NCI-H510A (cell line): ENCODE data around the gene VSIG2.
"Not testable (repeated sequence)": the region's sequence is repeated elsewhere in the genome, so short reads cannot be mapped to it uniquely, and the experiment has no call there.

ENCODE experiments used
- DNase-seq: peaks from one replicate; lab custom pipeline; 2025; lab: John Stamatoyannopoulos, UW

VSIG2 gene, protein sequence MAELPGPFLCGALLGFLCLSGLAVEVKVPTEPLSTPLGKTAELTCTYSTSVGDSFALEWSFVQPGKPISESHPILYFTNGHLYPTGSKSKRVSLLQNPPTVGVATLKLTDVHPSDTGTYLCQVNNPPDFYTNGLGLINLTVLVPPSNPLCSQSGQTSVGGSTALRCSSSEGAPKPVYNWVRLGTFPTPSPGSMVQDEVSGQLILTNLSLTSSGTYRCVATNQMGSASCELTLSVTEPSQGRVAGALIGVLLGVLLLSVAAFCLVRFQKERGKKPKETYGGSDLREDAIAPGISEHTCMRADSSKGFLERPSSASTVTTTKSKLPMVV

DNA sequence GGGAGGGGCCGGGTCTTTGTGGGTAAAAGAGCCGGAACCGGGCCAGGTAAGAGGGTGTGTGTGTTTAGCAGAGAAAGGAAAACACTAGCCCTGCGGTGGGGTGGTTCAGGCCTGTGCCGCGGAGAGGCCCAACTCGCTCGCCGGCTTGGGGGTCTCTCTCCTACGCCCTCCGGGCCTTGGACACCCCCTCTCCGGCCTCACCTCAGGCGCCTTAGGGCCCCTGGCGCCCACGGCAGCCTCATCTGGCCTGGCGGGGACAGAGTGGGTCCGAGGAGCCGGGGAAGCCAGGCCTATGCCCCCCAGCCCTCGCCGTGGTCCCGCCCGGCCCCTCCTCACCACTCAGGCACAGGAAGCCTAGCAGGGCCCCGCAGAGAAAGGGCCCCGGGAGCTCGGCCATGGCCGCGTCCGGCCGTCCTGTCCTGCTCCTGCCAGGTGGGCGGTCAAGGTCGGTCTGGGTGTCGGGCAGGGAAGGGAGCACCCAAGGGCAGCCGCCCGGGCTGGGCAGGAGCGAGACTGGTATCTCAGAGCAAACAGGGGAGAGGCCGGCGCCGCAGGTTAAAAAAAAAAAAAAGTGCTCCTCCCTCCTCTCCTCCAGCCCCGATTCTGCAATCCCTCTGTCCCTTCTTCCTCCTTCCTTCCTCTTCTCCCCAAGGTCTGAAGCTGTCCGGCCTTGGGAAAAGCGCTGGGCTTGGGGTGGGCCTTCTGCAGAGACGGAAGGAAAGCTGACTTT is at the start of gene VSIG2:
Gene VSIG2 (minus strand): TSS at position 515 of the 730 bp plus-strand sequence. CDS start 118 bp downstream, at position 397.
- DNase-seq: no peak

- no peak for DNase-seq
These were observed 49.0 kb upstream of the VSIG2 start for GRCh38 chr11:124801014-124801413.

- peak; percentile 46 for DNase-seq
These were observed 48.3 kb upstream of the VSIG2 start, which contains the start of gene MSANTD2 for GRCh38 chr11:124800226-124800929. MSANTD2 (minus strand) TSS chr11:124800406; CDS start chr11:124800380, 26 bp downstream.

- DNase-seq: no peak
These were observed 47.5 kb upstream of the VSIG2 start for GRCh38 chr11:124799348-124800225.

DNA sequence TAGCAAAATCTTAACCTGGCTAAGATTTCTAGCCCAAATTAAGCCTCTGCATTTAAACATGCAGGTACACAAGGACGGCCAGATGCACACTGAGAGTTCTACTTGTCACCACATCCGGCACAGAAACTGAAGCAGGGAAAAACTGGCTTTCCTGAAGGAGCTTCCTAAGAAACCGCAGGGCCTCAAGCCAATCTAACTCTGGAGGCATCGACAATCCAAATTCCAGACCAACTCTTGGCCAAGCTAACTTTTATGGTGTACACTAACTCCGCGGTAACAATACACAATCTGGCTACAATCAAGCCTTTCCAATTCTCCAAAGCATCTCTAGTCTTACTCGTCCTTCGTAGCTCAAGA is 46.9 kb upstream of the VSIG2 start:
- DNase-seq: no peak

GRCh38 chr11:124796312-124796711 is 44.3 kb upstream of the VSIG2 start:
- no peak for DNase-seq

GRCh38 chr11:124793466-124794278 is 41.6 kb upstream of the VSIG2 start:
- DNase-seq: no peak

DNA sequence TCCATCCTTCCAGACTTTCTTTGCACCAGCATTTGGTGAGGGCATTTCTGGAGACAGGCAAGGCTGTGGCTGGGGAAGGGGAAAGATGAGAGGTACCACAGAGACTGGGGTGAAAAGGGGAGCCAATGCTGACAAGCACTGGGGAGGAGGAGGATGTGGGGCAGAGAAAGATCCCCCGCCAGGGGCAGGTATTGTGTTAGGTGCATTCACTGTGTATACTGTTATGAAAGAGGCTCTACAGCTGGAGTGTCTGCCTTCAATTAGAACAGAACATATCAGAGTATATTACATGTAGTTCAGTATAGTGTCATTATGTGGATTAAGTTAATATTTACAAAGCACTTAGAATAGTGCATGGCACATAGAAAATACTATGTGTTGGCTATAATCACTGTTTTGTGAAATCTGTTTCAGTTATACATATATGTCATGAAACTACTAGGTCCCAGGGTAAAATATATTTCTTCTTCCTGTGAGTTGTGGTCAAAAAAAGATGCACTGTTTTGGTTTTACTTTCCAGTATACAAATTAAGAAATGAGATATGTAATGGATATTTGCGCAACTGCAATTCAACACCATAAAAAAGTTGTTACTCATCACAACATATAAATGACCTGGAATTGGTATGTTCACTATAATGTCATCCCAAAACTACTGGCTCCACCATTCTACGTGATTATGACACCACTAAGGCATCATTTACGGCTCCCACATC is 39.7 kb upstream of the VSIG2 start:
- no peak for DNase-seq

- no peak for DNase-seq
These were observed 36.5 kb upstream of the VSIG2 start for GRCh38 chr11:124788521-124788920.

DNA sequence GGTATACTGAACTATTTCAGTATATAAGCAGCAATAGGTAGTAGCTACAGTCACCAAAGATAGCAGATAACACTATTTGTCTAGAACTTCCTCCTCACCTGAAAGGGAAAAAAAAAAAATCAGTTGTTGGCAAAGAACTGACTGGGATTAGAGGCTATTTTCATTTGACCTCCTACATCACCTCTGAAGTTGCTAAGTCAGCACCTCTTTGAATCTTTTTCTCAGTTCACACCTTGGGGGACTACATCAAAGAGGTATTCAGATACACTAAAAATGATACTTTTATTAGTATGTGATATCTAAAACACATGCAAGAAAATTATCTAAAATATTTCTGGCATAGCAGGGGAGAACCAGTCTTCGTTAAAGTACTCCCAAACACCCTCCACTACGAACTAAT is 32.0 kb upstream of the VSIG2 start:
- no peak for DNase-seq

GRCh38 chr11:124783002-124783401 is 30.9 kb upstream of the VSIG2 start:
- no peak for DNase-seq

DNA sequence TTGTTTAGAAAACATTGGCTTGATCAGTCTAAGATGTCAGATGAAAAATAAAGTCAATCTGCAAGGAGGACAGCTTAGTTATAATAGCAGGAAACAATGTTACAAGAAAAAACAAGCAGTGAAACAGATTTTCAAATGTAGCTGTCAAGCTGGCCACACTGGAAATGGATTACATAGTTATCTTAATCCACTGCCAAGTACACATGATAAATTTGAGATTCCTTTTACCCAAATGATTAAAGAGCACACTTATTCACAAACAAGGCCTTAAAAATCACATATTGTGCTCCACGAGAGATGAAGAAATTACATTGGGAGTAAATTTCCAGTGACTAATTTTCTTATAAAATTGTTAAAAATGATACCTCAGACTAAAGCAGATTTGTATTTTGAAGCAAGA is 27.5 kb upstream of the VSIG2 start:
- DNase-seq: no peak

DNA sequence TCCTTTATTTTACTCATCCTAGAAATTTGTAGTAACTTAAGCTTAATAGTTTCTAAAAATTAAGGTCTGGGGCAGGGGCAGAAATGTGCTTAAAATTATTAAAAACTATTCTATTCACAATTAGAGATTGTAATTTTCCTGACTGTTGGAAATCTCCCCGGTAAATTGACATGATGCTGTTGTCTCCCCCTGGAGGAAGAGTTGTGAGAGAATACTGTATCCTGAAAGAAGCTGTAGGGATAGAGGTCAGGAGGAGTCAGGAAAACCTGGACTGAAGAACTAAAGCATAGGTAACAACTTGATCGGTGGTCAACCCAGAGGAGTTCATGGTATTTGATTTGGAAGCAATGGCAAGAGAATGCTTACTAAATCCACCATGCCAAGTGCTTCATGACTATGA is 26.2 kb upstream of the VSIG2 start:
- no peak for DNase-seq

GRCh38 chr11:124776865-124777645 is 25.0 kb upstream of the VSIG2 start:
- no peak for DNase-seq

DNA sequence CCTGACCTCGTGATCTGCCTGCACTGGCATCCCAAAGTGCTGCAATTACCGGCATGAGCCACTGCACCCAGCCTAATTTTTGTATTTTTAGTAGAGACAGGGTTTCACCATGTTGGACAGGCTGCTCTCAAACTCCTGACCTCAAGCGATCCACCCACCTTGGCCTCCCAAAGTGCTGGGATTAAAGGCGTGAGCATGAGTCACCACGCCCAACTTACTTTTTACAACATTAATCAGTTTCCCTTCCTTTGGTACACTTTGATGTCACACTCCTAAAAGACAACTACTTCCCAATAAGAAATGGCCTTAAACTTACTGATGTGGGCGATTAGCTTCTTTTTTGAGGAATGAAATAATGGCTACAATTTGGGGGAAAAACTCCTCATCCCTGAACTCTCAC is 18.9 kb upstream of the VSIG2 start:
- DNase-seq: not testable (repeated sequence)

DNA sequence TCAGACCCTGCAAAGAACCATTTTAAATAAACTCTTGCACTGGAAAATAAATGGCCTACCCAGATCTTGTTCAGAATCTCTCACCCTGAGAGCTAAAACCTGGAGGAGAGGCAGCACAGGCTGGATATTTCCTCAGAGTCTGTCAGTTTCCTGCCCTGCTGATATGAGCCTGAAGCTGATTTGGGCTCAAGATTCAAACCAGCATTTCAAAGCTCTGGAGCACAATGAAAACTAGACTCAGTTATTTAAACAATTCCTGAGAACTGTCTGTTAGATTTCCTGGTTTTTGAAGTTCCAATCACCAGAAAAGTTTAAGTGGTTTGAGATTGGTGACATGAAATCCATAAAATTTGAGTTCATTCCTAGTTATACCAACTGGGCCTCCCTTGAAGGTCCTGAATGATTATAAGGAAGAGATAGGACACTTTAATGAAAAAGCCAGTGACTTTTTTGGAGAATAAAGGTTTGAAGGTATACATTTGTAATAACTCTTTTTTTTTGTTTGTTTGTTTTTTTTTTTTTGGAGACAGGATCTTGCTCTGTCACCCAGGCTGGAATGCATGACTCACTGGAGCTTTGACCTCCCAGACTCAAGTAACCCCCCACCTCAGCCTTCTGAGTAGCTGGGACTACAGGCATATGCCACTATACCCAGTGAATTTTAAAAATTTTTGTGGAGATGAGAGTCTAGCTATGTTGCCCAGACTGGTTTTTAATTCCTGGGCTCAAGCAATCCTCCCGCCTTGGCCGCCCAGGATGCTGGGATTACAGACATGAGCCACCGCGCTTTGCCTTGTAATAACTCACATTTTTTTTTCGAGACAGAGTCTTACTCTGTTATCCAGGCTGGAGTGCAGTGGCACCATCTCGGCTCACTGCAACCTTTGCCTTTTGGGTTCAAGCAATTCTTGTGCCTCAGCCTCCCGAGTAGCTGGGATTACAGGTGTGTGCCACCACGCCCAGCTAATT is 18.0 kb upstream of the VSIG2 start:
- DNase-seq: no peak

- DNase-seq: no peak
These were observed 16.9 kb upstream of the VSIG2 start for GRCh38 chr11:124768914-124769313.

- no peak for DNase-seq
These were observed 14.1 kb upstream of the VSIG2 start for GRCh38 chr11:124766156-124766555.
